Lung microvascular endothelial cell (primary cell): ENCODE results near the gene RABIF. TPM values are rescaled to one million over a fixed set of nuclear protein-coding genes. Genes with fewer than 3 reads are reported as not detected.
A peak's percentile ranks its signal among the peaks of the same experiment; 100 is the strongest.

ENCODE experiments used
- DNase-seq, 2 donors: peaks; one replicate each; pipeline versions ENCODE4 v3.0.0 to v3.0.0-alpha.2; 2010; ENCODE audit warnings: low read depth in 2 of 2
- total RNA-seq: library from RNA; depleted of rRNA; stranded (reverse); fragments of >200 nt; gene quantifications from 2 replicates; pipeline ENCODE4 v1.2.1, GENCODE V29; 2014

RABIF gene
- total RNA-seq, 1 donor from 2014 or later: 14.3 TPM

DNA sequence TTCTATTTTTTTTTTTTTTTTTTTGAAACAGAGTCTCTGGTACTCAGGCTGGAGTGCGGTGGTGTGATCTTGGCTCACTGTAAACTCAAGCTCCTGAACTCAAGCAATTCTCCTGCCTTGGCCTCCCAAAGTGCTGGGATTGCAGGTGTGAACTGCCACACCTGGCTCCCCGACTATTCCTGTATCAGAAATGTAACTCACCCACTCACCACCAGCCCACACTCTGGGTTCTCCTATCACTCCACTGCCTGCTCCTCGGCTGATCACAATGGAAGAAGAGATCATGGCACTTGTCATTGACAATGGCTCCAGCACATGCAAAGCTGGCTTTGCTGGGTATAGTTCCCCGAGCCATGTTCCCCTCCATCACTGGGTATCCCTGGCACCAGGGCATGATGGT is 15.9 kb downstream of the RABIF start:
- no peak for DNase-seq

DNA sequence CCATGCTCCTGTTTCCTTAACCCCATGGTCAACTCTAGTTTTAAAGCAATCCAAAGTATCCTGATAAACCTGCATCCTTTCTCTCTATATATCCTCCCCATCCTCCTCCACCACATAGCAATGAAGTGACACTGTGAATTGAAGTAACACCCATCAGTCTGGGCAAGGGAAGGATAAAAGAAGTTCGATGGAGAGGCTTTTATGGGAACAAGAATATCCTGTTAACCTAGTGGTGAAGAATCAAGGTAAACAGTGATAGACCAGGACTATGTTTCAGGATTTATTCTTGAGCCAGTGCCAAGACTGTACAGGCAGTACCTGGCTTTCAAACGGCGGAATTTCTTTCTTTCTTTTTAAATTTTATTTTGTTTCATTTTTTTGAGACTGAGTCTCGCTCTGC is 17.6 kb downstream of the RABIF start:
- no peak for DNase-seq

DNA sequence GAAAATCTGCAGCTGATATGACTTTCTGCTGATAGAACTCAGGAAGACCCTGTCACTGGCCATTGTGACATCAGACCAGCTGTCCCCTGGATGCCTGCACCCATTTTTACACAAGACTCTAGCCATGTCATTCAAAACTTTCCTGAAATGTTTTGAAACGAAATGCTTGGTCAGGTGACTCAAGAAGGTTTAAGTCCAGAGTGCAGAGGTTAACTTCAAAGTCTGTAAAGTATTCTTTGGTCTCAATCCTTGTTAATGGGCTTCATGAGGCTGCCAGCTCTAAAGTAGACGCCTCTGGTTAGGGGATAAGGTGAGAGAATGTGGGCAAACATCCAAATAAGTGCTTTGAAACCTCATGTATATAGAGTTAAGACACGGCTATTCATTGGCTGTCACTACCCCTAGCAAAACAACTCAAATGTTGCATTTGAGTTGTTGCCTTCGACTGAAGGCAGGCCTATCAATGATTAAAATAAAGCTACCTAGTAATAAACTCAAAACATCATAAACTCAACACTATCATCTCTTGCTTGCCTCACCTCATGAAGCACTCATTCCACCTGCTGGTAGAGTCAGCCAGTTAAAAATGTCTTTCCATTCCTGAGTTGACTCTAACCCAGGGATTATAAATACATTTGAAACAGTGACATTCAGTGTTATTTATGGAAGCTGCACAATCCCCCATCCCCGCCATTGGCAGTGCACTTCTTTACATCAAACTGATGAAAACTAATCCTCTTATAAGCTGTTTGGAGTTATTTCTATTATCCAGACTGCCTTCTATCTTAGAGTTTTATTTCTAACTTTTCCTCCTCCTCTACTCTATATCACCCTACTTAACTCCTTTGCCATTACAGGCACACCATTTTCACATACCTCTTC is 26.0 kb downstream of the RABIF start:
- no peak for DNase-seq

DNA sequence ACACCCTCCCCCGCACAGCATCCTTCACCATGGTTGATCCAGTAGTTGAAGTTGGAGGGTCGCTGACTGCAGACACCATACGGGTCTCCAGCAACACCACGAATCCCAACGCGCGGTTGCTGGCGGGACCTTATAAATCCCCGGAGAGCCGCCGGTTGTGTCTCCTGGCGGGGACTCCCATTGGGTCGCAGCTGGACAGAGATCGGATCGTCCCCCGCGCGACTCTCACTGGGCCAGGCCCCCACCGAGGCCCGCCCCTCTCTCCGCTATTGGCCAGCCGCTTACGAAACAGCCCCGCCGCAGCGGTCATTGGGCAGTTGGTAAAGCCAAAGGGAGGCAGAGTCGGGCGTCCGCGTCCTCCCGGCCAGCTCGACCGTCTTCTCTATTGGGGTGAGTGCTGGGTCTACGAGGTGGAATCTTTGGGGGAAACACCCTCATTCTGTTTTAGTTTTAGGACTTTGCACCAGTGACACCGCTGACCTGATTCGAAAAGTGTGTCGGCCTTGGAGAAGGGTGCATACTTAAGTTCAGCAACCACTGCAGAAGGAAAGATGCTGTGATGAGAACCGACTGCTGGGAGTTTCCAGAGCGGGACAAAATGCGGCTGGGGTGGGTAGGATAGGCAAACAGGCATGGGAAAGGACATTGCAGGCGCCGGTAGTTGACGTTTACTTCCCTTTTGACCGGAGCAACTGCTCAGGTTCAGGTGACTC is 27.4 kb downstream of the RABIF start:
- DNase-seq: peak; percentile 91 to 93

DNA sequence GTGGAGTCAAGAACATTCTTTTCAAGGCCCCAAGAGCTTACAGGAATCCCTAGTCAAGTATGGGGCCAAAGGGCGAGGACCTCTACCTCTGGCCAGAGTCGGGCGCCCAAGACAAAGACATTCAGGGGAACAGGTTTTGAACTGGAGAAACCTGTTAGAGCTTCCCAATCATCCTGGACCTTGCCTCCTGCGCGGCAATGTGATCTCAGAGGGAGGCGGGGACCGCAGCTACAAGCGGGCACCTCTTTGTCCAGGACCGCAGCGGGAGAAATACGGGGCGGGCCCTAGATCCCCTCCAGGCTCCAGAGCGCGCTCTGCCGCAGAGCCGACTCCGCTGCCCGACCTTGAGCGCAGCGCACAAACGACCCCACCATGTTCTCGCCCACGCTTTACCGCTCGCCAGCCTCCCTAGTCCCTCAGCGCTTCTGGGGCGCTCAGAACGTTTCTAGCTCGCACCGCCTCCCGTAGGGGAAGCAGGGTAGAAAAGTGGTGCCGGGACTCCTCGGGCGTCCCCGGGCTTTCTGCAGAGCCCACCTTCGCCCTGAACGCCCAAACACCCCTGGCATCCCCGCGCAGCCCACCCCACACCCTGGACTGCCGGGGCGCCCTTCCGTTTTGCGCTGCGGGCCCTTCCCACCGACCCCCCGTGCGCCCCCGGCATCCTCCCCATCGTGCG is 28.1 kb downstream of the RABIF start:
- peak; percentile 29 to 44 for DNase-seq

DNA sequence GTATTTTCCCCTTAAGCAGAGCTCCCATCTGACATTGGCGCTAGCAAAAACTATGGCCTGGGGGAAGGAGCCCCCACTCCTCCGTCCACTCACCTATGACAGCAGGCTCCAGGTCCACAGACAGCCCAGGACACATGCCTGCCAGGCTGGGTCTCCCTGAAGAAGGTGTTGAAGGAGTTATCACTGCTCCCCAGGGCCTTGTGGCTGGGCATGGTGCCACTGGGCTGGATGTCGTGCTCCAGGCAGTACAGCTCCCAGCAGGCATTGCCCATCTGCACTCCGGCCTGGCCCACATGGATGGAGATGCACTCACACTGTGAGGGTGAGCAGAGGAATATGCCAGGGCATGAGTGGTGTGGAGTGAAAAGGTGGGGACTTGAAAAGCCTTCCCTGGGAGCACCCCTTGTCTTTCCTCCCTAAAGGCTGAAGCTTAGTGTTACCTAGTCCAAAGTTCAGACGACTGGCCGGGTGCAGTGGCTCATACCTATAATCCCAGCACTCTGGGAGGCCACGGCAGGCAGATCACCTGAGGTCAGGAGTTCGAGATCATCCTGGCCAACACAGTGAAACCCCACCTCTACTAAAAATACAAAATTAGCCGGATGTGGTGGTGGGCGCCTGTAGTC is 30.0 kb downstream of the RABIF start:
- DNase-seq: no peak

DNA sequence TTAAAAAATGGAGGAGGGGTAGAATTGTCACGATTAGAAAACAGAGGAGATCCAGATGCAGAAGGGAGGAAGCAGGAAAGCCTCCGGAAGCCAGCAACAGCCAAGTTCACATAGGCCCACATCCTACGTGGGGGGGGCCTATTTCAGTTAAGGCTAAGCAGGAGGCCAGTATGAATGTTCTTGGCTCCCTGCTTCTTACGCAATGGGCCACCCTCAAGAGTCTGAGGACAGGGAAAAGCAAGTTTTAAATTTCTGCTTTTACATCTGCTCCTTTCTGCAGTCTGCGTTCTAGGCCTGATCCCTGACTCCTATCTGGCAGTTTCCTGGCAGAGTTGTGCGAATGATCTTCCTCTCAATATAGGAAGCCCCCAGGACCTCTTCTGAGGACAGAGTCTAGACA is 30.6 kb downstream of the RABIF start:
- DNase-seq: peak; percentile 48 to 54

DNA sequence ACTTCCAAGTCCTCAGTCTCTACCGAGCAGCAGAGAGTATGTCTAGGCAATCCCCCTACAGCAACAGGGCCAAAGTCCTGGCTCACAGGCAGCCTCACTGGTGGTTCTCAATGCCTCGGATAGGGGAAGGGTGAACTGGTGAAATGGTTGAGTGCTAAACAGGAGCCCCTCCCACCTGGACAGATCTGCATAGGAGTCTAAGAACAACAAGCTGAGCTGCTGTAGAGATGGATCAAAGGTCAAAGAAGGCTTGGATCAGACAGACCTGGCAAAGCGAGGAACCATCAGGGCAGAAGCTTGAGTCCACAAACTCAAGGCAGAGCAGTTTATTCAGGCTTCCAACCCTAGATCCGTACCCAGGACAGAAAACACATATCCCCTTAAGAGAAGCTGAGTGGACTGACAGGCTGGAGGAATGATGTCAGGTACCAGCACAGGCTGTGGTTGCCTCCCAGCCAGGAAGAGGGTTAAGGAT is 31.8 kb downstream of the RABIF start:
- DNase-seq: no peak

DNA sequence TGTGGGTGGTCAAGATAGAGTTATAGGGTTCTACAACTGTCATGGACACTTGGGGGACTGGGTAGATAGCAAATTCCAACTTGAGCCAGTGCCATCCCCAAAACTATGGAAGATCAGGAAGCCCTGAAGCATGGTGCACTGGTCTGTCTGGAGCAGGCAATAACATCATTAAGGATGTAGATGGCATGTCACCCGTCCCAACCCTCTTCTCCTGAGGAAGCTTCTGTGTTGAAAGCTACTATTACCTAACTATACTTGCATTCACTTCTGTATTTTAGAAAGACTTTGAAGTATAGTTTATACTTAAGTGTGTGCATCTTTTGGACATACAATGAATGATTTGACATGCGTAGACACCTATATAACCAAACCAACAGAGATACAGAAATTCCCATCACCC is 32.9 kb downstream of the RABIF start:
- no peak for DNase-seq

DNA sequence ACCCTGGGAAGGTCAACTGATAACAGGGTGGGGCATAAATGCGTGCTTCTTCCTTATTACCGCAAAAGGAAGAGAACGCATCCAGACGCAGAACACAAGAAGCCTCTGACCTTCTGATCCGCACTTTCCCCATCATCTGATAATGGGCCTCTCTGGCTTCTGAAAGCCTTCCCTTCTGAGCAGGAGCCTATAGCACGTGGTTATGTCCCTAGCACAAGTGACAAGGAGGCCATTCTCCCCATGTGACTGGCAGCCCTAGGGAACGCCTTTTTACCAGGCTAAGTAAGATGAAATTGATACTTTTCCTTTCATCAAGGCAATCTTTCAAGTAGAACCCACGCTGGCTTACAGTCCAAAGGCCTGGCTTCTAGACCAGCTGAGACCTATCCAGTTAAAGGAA is 34.2 kb downstream of the RABIF start:
- no peak for DNase-seq

DNA sequence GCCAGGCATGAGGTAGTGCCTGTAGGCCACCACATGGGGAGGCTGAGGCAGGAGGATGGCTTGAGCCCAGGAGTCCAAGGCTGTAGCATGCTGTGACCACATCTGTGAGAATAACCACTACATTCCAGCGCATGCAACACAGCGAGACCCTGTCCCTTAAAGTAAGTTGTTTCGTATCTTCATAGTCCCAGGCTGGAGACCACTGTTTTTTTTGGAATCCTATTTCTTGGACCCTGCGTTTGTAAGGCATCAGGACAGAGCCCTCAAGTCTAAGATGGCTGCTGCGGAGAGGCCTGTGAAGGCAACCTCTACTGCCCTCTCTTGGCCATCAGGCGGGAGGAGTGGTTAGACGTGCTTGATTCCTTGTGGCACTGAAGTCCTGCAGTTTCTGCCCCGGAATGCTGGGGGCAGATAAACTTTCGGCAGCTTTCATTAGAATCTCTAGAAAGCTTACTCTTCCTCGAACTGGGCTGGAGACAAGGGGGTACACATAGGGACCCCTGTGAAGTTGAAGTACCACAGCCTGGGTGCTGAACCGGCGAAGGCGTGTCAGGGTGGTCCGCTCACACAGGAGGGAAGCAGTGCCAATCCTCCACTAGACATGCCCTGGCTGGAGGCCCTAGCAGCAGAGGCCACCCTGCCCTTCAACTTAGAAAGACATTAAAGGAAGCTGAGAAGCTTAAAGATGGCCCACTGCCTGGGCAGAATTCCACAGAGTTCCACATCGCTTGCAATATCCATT is 36.6 kb downstream of the RABIF start:
- DNase-seq: peak; percentile 54 to 74

DNA sequence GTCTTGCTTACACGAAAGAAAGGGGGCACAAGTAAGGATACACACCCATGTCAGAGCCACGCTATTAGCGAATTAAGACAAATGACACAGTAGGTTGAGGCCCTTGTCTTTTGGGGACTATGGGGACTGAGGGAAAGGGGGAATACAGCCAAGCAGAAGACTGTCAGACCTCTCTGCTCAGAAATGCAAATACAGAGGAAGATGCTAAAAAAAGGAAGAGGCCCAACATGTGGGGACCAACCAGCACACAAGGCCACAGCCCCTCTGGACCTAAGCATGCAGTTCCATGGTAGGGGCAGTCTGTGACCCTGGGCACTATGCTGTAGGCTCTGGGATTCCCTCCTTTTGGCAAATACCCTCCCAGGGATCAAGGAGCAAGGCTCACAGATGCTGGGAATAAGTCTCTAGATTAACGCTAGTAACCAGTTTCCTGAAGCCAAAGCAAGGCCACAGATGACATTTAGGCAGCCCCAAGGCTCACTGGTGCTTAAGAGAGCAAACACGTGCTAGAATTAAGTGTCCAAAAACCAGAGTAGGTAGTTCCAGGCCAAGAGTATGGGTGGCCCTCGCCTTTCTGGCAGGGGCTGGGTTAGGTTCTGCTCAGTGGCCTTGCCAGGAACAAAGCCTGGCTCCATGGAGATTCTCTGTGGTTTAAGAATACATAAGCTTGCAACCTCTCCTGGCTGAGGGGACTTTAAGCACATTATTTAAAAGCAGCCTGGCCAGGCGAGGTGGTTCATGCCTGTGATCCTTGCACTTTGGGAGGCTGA is 38.2 kb downstream of the RABIF start:
- no peak for DNase-seq

DNA sequence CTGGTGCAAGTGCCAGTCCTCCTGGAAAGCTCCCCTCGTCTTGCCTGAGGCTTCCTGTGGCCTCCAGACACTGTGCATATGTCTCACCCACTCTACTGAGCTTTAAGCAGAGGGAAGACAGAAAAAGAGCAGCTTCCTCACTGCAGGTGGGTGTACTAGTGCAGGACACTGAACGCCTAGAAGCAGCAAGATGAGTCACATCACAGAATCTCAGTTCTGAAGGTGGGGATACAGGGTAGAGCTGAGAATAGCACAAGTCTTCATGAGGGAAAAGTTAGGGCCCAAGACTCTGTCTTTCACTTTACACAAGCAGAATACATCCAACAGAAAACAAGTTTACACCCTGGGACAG is 40.8 kb downstream of the RABIF start:
- no peak for DNase-seq

DNA sequence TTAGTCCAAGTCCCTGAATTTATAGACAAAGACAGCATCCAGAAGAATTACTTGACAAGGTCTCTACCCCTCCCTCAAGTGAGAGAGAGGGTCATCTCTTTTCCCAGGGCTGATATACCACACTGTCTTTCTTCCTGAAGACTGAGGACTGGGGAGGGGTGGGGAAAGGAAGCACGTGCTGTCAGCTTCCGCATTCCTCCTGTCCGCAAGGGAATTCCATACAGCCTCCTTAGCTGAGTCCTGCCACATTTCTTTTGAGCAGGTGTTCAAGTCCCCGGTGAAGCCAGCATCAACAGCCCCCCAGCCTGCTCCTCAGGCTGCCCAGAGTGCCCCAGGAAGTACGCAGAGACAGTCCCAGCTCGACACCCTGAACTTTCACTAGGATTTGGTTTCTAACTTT is 44.0 kb downstream of the RABIF start:
- peak in 1 of 2 donors; percentile 13 for DNase-seq

DNA sequence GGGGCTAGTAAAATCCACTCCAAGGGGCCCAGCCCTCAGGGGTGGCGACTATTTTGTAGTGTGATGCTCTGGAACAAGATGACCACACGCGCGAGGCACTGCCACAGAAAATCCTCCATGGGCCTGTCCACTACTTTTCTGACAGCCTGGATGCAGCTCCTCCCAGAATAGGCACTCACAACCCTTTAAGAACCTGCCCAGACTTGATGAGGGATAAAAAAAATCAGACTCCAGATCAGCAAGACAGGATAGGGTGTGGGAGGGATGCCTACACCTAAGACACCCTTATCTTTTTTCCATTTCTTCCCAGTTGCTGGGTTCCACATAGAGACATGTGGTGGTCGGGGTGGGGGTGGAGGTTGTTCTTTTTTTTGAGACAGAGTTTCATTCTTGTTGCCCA is 44.7 kb downstream of the RABIF start:
- no peak for DNase-seq

DNA sequence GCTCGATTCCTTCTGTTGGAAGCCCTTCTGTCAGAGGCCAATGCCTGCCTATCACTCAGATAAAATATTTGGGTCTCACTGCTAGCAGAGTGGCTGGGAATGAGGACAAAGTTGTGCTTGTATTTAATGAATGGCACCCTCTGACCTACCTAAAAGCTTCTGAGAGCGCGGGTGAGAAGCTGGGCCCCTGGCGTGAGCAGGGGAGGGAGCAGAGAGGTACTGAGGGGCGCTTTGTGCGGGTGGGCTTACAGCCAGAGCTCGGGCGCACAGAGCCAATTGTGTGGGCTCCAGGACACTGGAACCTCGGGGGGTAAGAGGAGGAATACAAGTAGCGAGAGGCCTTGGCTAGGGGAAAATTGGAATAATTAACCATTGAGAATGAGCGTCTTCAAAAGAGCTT is 45.9 kb downstream of the RABIF start:
- no peak for DNase-seq

DNA sequence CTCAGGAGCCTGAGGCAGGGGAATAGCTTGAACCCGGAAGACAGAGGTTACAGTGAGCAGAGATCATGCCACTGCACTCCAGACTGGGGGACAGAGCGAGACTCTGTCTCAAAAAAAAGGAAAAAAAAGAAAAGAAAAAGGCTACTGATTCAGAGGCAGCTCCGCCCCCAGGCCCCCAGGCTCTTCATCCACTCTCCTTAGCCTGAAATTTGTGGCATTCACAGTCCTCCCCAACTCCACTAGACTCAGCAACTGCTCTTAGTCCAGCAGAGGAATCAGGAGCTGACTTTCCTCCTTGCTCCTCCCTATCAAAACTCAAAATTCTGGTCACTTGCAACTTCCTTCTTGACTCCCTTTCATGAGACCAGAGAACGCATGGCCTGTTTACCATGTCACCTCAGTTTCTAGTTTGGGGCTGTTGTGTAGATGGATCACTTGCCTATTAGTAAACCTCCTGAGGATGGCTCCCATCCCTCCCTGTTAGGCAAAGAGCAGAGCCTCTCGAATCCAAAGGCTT is 51.1 kb downstream of the RABIF start:
- DNase-seq: no peak

DNA sequence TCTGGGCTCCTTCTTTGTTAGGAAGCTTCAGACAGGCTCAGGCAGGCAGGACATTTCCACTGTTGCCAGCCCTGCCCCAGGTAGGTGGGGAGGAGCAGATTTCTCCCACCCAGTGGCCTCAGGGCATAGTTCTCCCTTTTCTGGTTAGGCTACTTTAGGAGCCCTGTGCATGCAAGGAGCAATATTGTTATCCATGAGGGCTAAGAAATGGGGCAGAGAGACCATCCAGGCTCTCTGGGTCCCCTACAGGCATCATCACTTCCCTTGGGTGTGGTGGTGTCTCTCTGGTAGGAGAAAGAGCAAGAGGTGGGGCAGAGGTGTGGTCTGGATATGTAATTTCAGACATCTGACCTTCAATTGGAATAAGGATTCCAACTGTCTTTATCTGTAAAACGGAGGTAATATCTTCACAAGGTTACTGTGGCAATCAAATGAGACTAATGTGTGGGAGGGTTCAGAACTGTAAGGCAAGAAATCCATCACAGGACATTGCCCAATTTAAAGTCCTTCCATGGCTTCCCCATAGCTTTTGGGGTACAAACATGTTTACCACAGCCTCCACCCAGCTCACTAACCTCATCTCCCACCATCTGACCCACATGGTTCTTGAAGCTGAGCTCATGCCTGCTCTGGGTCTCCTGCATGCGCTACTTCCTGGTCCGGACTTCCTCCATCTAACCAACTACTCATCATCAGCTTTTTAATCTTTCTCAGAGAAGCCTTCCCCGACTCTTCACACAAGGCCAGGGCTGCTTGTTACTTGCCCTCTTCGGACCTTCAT is 52.1 kb downstream of the RABIF start:
- DNase-seq: no peak

DNA sequence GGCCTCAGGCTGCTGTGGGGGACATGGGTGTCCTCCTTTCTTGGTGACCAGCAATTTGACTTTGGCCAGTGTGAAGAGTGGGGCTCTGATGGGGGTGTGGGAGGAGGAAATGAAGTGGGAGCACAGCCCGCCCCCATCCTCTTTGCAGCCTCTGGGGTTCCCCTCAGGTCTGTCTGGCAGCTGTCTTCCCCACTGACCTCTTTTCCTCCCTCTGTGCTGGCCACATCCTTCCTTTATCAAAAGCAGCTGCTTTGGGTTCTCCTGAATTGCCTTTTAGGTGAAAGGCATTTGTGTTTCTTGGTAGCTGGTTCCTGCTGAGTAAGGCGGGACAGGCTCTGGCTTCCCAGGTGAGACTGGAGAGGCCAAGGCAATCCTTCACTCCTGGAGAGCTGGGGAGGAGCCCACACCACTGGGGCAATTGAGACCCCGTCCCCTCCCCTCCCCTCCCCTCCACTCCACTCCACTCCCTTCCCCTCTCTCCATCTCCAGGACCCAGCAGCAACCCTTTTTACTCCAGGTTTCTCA is 53.3 kb downstream of the RABIF start:
- no peak for DNase-seq
